B cell (primary cell): ENCODE data around the gene GPR137B. TPM values are rescaled to one million over a fixed set of nuclear protein-coding genes. Genes with fewer than 3 reads are reported as not detected.

Experiments used
- ATAC-seq: fragments of 200-7000 bp; cut with Tn5 transposase; one replicate; pipeline ENCODE4 v1.10.0; 2021; ENCODE audit warnings: low read depth, mild to moderate bottlenecking, moderate number of reproducible peaks, moderate library complexity
- CTCF ChIA-PET: fragments of 350-600 bp; sonication (Branson Sonifier 250); formaldehyde crosslinking; loops from one replicate; lab custom pipeline; 2021; ENCODE audit warnings: antibody characterized with exemption, inconsistent platforms; lab: Charles Lee
- POLR2A ChIA-PET: fragments of 350-600 bp; sonication (Branson Sonifier 250); formaldehyde crosslinking; loops from one replicate; lab custom pipeline; 2021; ENCODE audit warnings: antibody characterized with exemption; lab: Charles Lee
- DNase-seq: peaks from one replicate; pipeline ENCODE4 v3.0.0; 2013
- H2AFZ ChIP-seq: 2 replicates; pipeline ENCODE4 v1.6.1; 2012; ENCODE audit warnings: mild to moderate bottlenecking, low read depth, low read length; ENCODE audit not compliant: insufficient read depth, poor library complexity, severe bottlenecking
- H3K27ac ChIP-seq, 2 donors: 1 replicate in 1 of 2; 2 replicates in 1 of 2; pipeline ENCODE4 v1.5.1; 2012 to 2013; ENCODE audit warnings: low read length in 2 of 2, mild to moderate bottlenecking in 2 of 2, moderate library complexity in 1 of 2
- H3K27me3 ChIP-seq, 4 experiments: fragments of 200-600 bp in 1 of 4; sonication (generic) in 1 of 4; replicated peaks in 1 of 4; 1 replicate in 2 of 4; 2 replicates in 2 of 4; pipeline versions ENCODE4 v1.6.1 to v1.7.0; 2013 to 2016; ENCODE audit warnings: low read length in 3 of 4, mild to moderate bottlenecking in 2 of 4, mixed read lengths in 1 of 4, moderate library complexity in 1 of 4; ENCODE audit not compliant: insufficient read depth in 4 of 4, control insufficient read depth in 3 of 4; ENCODE audit errors: control extremely low read depth in 1 of 4
- H3K36me3 ChIP-seq, 2 experiments: replicated peaks in 1 of 2; 1 replicate in 1 of 2; 2 replicates in 1 of 2; pipeline versions ENCODE4 v1.6.1 to v1.7.1; 2013; ENCODE audit warnings: low read length in 1 of 2; ENCODE audit not compliant: insufficient read depth in 2 of 2, control insufficient read depth in 1 of 2; ENCODE audit errors: control extremely low read depth in 1 of 2, extremely low read depth in 1 of 2
- H3K4me1 ChIP-seq, 2 donors: fragments of 200-600 bp in 1 of 2; sonication (generic) in 1 of 2; 1 replicate in 1 of 2; 2 replicates in 1 of 2; pipeline versions ENCODE4 v1.5.1 to v1.6.1; 2013 to 2017; ENCODE audit warnings: low read length in 2 of 2; ENCODE audit not compliant: control insufficient read depth in 2 of 2, insufficient read depth in 2 of 2
- H3K4me2 ChIP-seq: replicated peaks from 2 replicates; pipeline ENCODE3; 2012; ENCODE audit warnings: mild to moderate bottlenecking, low read depth, low read length; ENCODE audit not compliant: poor library complexity, severe bottlenecking
- H3K4me3 ChIP-seq, 5 experiments: fragments of 200-600 bp in 1 of 5; sonication (generic) in 1 of 5; 1 replicate in 3 of 5; 2 replicates in 2 of 5; pipeline versions ENCODE4 v1.5.1 to v1.7.0; 2011 to 2016; ENCODE audit warnings: low read length in 4 of 5, mild to moderate bottlenecking in 4 of 5, low read depth in 2 of 5, control low read depth in 1 of 5, moderate library complexity in 1 of 5; ENCODE audit not compliant: insufficient read depth in 1 of 5; ENCODE audit errors: control extremely low read depth in 1 of 5, extremely low read depth in 1 of 5
- H3K79me2 ChIP-seq: fragments of 200-600 bp; sonication (generic); one replicate; pipeline ENCODE4 v1.6.0; 2016; ENCODE audit warnings: low read length; ENCODE audit not compliant: control insufficient read depth, insufficient read depth
- H3K9ac ChIP-seq: fragments of 200-600 bp; sonication (generic); 2 replicates; pipeline ENCODE4 v1.6.1; 2017; ENCODE audit warnings: mild to moderate bottlenecking, low read length, moderate library complexity
- H3K9me3 ChIP-seq, 3 donors: one replicate each; pipeline versions ENCODE4 v1.6.1 to v1.7.1; 2013; ENCODE audit warnings: low read length in 2 of 3; ENCODE audit not compliant: control insufficient read depth in 2 of 3, insufficient read depth in 1 of 3; ENCODE audit errors: control extremely low read depth in 1 of 3
- H4K20me1 ChIP-seq: 2 replicates; pipeline ENCODE4 v1.6.0; 2012; ENCODE audit warnings: mild to moderate bottlenecking, low read length; ENCODE audit not compliant: insufficient read depth, control insufficient read depth, poor library complexity, severe bottlenecking
- H3K27ac Mint-ChIP-seq: one replicate; pipeline ENCODE4 v1.8.0; 2021; ENCODE audit warnings: mixed read lengths
- H3K27me3 Mint-ChIP-seq: one replicate; pipeline ENCODE4 v1.8.0; 2021; ENCODE audit warnings: mixed read lengths
- H3K4me1 Mint-ChIP-seq: one replicate; pipeline ENCODE4 v1.8.0; 2021; ENCODE audit warnings: mixed read lengths
- H3K4me3 Mint-ChIP-seq: one replicate; pipeline ENCODE4 v1.8.0; 2021; ENCODE audit warnings: mixed read lengths
- H3K9me3 Mint-ChIP-seq: one replicate; pipeline ENCODE4 v1.8.0; 2022; ENCODE audit warnings: mixed read lengths; ENCODE audit not compliant: insufficient read depth
- EZH2 ChIP-seq: IDR thresholded peaks from 2 replicates; pipeline ENCODE4 v1.6.1; 2012; ENCODE audit warnings: borderline replicate concordance, low read depth, mild to moderate bottlenecking, moderate library complexity, low read length; ENCODE audit not compliant: insufficient read depth, poor library complexity, severe bottlenecking
- WGBS: methylation state at CpG from one replicate; pipeline ENCODE4 v1.1.5; 2013; ENCODE audit warnings: missing lambda C conversion rate; ENCODE audit not compliant: insufficient coverage; 5-methylcytosine and 5-hydroxymethylcytosine counted together
- intact Hi-C: fragments of 100-400 bp; cut with micrococcal nuclease; formaldehyde crosslinking; loops from one replicate; pipeline ENCODE4 v1.10.0; 2022
- polyA plus RNA-seq: library from polyadenylated mRNA; depleted of rRNA; stranded (reverse); fragments of >200 nt; gene quantifications from 2 replicates; pipeline ENCODE4 v1.2.3, GENCODE V29; 2012
- total RNA-seq, 2 donors: library from RNA; stranded (reverse); fragments of 120-200 nt in 1 of 2; gene quantifications; 1 replicate in 1 of 2; 2 replicates in 1 of 2; pipeline versions ENCODE4 v1.2.3 to v1.2.4, GENCODE V29; 2013 to 2022
- TF ChIP-seq, protein P1 (sequence below): fragments of 200-600 bp; IDR thresholded peaks from one replicate; pipeline ENCODE4 v1.8.0; 2022; ENCODE audit warnings: antibody characterized with exemption, mild to moderate bottlenecking

The GPR137B gene
- total and polyA plus RNA-seq, 2 donors (not counting 1 experiment from before 2014, with no cell fraction given): 1.5 to 11.8 TPM

DNA sequence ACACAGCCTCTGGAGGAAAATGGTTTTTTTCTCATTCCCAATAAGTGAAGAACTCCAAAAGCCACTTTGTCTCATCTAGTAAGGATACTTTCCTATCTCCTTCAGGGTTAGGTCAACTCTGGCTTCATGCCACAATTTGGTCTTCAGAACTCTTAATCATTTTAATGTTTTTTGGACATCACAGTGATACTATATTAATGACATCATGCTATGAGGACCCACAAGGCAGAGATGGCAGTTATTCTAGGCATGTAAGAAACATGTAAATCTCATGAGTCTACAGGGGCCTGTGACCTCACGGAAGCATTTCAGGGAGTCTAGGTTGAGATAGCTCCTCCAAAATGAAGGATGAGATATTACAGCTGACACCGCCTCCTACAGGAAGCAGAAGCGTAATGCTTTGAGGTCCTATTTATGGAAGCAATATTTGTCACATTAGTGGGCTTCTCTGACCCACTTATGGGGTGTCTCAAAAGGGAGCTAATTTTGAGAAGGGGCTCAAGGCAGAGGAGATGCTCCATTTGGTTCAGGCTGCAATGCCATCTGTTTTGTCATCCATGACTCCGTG is 5.0 kb upstream of the GPR137B start:
- 80% methylated on average over 1 of the region's 4 CpGs for WGBS
- DNase-seq (no peak), ATAC-seq (no peak)
- H3K4me2 ChIP-seq: no peak overlapping the region
- no peak overlapping the region for H3K4me3 Mint-ChIP-seq
- no peak overlapping the region for H2AFZ ChIP-seq
- TF ChIP-seq, protein P1, sequence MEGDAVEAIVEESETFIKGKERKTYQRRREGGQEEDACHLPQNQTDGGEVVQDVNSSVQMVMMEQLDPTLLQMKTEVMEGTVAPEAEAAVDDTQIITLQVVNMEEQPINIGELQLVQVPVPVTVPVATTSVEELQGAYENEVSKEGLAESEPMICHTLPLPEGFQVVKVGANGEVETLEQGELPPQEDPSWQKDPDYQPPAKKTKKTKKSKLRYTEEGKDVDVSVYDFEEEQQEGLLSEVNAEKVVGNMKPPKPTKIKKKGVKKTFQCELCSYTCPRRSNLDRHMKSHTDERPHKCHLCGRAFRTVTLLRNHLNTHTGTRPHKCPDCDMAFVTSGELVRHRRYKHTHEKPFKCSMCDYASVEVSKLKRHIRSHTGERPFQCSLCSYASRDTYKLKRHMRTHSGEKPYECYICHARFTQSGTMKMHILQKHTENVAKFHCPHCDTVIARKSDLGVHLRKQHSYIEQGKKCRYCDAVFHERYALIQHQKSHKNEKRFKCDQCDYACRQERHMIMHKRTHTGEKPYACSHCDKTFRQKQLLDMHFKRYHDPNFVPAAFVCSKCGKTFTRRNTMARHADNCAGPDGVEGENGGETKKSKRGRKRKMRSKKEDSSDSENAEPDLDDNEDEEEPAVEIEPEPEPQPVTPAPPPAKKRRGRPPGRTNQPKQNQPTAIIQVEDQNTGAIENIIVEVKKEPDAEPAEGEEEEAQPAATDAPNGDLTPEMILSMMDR: peak; percentile 9
- no peak for TF ChIP-seq EZH2
- no peak overlapping the region for H3K27ac Mint-ChIP-seq
- intact Hi-C loops: no loop called here
- peaks cover 64% of the 10 kb centered on the region for H3K27me3 Mint-ChIP-seq
- ChIA-PET POLR2A (interaction anchor here (0.7 kb wide), 1 partner anchor 399 kb away, joined by 4 read pairs; no protein-coding TSS in a partner anchor), CTCF (interaction anchor here (0.9 to 1.5 kb wide), 2 partner anchors 11 to 369 kb away, joined by 3 to 4 read pairs; no protein-coding TSS in a partner anchor)
- no peak overlapping the region for H3K4me3 ChIP-seq
- peaks cover 5% of the 10 kb centered on the region for H3K4me1 Mint-ChIP-seq
- H4K20me1 ChIP-seq: no peaks in the 10 kb centered on the region
- H3K79me2 ChIP-seq: no peaks in the 10 kb centered on the region
- peaks cover 9 to 10% of the 10 kb centered on the region in 2 donors for H3K4me1 ChIP-seq
- no peaks in the 10 kb centered on the region for H3K9me3 ChIP-seq
- H3K9me3 Mint-ChIP-seq: peaks cover 4% of the 10 kb centered on the region
- H3K27me3 ChIP-seq: peaks cover 0 to 30% (median 20%) of the 10 kb centered on the region in 4 experiments
- no peak overlapping the region for H3K9ac ChIP-seq
- H3K27ac ChIP-seq: no peak overlapping the region
- H3K36me3 ChIP-seq: no peaks in the 10 kb centered on the region

DNA sequence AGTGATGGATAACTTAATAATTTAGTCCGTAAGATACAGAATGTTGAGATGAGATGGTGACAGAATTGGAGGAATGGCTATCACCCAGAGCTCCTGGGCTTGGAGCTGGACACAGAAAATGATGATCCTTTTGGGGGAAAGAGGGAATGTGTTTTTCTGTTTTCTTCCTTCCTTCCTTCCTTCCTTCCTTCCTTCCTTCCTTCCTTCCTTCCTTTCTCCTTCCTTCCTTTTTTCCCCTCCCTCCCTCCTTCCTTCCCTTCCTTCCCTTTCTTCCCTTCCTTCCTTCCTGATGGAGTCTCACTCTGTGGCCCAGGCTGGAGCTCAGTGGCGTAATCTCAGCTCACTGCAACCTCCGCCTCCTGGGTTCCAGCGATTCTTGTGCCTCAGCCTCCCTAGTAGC is 2.8 kb upstream of the GPR137B start:
- H3K4me3 Mint-ChIP-seq: no peak overlapping the region
- no peak overlapping the region for H2AFZ ChIP-seq
- WGBS: 97% methylated on average over 3 of the region's 4 CpGs

More for the DNA sequence above, 2.8 kb upstream of the GPR137B start:
- ATAC-seq (no peak), DNase-seq (no peak)
- peaks cover 0 to 4% (median 0%) of the 10 kb centered on the region in 3 donors for H3K9me3 ChIP-seq
- no peak overlapping the region for H3K4me3 ChIP-seq
- Mint-ChIP-seq H3K27me3 (peaks cover 63% of the 10 kb centered on the region), H3K4me1 (peaks cover 21% of the 10 kb centered on the region), H3K27ac (no peak overlapping the region), H3K9me3 (peaks cover 1% of the 10 kb centered on the region)
- POLR2A ChIA-PET: no interaction called here
- H3K4me1 ChIP-seq: peaks cover 20 to 26% of the 10 kb centered on the region in 2 donors
- H3K9ac ChIP-seq: no peak overlapping the region
- intact Hi-C loops: no loop called here
- no peak overlapping the region for H3K4me2 ChIP-seq
- TF ChIP-seq, protein P1: no peak
- peaks cover 0 to 48% (median 22%) of the 10 kb centered on the region in 4 experiments for H3K27me3 ChIP-seq
- no peaks in the 10 kb centered on the region for H3K36me3 ChIP-seq
- no peaks in the 10 kb centered on the region for H3K79me2 ChIP-seq
- CTCF ChIA-PET: interaction anchor here (0.7 kb wide), 1 partner anchor 854 kb away, joined by 6 read pairs; no protein-coding TSS in a partner anchor
- H3K27ac ChIP-seq: no peak overlapping the region
- H4K20me1 ChIP-seq: no peaks in the 10 kb centered on the region
